Measurements from ENCODE around the gene GLCE.

The GLCE gene

DNA sequence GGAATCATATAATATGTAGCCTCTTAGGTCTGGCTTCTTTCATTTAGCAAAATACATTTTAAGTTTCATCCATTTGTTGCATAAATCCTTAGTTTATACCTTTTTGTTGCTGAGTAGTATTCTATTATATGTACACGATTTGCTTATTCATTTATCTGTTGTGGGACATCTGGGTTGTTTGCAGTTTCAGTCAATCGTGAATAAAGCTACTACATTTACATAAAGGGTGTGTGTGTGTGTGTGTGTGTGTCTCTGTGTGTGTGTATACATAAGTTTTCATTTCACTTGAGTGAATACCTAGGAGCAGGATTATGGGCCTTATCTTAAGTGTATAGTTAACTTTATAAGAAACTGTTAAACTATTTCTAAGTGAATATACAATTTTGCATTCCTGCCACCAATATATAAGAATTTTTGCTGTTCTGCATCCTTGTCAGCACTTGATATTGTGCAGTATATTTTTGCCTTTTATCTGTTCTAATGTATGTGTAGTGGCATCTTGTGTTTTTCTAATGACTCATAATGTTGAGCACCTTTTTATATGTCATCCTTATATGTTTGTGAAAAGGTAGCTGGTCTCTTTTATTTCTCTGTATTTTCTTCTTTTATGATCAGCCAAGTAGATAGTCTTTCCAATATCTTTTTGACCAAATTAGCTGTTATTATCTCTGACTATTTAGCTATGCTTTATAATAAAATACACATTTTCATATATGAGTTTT lies 55.0 kb downstream of the GLCE start:
- no peak overlapping the region for H3K4me3 ChIP-seq (ENCODE audit: low read depth, low read length)
- TF ChIP-seq, protein P1, sequence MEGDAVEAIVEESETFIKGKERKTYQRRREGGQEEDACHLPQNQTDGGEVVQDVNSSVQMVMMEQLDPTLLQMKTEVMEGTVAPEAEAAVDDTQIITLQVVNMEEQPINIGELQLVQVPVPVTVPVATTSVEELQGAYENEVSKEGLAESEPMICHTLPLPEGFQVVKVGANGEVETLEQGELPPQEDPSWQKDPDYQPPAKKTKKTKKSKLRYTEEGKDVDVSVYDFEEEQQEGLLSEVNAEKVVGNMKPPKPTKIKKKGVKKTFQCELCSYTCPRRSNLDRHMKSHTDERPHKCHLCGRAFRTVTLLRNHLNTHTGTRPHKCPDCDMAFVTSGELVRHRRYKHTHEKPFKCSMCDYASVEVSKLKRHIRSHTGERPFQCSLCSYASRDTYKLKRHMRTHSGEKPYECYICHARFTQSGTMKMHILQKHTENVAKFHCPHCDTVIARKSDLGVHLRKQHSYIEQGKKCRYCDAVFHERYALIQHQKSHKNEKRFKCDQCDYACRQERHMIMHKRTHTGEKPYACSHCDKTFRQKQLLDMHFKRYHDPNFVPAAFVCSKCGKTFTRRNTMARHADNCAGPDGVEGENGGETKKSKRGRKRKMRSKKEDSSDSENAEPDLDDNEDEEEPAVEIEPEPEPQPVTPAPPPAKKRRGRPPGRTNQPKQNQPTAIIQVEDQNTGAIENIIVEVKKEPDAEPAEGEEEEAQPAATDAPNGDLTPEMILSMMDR (IDR thresholded peaks at IDR 0.05; ENCODE audit: borderline replicate concordance, insufficient read depth, low read depth, low read length), result no peak

DNA sequence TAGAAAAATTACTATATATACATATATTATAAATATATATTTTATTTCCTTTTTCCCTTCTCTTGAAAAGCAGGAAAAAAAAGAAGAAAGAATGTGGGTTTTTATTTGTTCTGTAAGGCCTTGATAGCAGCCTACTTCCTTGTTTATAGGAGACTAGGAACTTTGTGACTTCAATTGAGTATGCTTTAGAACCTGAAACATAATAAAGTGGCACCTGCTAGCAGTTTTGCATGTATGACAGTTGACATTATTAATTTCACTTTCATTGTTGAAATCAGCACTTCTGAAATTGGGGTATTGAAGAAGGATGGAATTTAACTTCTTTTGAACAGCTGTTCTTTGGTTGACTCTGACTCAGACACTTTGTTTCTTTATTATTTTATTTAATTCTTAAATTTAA lies 56.9 kb downstream of the GLCE start:
- no peak overlapping the region for H3K4me3 ChIP-seq (ENCODE audit: low read depth, low read length)
- TF ChIP-seq, protein P1 (IDR thresholded peaks at IDR 0.05; ENCODE audit: borderline replicate concordance, insufficient read depth, low read depth, low read length), result no peak

DNA sequence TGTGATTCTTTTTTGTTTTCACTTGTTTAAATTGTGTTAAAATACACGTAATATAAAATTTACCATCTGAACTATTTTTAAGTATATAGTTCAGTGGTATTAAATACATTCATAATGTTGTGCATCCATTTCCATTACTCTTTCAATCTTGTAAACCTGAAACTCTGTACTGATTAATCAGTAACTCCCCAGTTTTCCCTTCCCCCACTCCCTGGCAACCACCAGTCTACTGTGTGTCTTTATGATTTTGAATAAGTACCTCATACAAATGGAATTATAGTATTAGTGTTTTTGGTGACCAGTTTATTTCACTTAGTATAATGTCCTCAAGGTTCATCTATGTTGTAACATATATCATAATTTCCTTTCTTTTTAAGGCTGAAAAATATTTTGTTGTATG lies 59.3 kb downstream of the GLCE start:
- TF ChIP-seq, protein P1 (IDR thresholded peaks at IDR 0.05; ENCODE audit: borderline replicate concordance, insufficient read depth, low read depth, low read length), result no peak
- no peak overlapping the region for H3K4me3 ChIP-seq (ENCODE audit: low read depth, low read length)

DNA sequence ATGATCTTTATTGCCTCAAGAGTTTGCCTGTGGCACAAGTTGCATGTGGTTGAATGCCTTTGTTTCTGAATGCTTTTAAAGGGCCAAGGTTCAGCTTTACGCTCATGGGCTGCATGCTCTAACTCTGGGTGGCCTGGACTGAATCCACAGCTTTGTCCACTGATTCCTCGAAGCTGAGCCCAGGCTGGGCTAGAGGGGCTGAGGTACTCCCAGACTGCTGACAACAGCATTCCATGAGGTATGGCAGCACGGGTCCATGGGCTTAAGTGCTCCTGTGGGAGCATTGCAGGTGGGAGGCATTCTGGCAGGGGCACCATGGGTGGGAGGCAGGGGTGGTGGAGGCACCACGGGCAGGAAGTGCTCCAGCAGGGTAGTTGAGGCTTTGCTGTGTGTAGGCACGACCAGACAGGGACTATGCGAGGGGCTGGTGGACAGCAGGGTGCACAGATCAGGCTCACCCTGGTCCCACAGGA lies 61.6 kb downstream of the GLCE start:
- TF ChIP-seq, protein P1 (IDR thresholded peaks at IDR 0.05; ENCODE audit: borderline replicate concordance, insufficient read depth, low read depth, low read length), result no peak
- H3K4me3 ChIP-seq (ENCODE audit: low read depth, low read length), result no peak overlapping the region

DNA sequence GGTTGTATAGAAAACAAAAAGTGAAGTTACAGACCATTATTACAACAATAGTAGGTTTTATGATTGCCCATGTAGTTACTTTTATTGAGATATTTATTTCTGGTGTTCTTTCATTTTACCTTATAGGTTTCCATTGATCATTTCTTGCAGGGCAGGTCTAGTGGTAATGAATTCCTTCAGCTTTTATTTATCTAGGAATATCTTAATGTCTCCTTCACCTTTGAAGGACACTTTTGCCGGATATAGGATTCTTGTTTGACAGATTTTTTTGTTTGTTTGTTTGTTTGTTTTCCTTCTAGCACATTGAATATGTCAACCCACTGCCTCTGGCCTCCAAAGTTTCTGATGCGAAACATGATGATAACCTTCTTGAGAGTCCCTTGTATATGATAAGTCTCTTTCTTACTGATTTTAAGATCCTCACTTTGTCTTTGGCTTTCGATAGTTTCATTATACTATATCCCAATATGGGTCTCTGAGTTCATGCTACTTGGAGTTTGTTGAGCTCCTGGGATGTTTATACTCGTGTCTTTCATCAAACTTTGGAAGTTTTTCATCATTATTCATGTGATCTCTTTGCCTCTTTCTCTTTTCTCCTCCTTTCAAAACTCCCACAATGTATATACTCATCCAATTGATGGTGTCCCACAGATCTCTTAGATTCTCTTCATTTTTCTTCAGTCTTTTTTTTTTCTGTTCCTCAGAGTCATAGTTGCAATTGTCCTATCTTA lies 62.8 kb downstream of the GLCE start:
- H3K4me3 ChIP-seq (ENCODE audit: low read depth, low read length), result no peak overlapping the region
- TF ChIP-seq, protein P1 (IDR thresholded peaks at IDR 0.05; ENCODE audit: borderline replicate concordance, insufficient read depth, low read depth, low read length), result no peak

DNA sequence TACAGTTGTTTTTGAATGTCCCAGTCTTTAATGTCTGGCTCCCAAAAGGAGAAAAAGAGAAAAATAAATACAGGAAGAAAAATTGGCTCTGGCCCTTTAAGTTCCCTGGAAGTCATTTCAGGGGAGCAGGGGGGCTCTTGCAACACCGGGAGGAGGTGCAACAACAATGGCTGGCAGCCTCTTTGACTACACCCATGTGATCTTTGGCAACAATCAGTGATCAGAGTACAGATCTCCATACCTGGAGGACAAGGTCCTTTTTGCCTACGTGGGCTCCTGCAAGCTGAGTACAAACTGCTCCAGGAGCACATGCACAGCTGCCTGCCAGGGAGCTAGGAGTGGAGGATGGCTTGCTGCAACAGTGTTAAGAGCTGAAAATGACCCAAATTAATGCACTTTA lies 63.9 kb downstream of the GLCE start:
- TF ChIP-seq, protein P1 (IDR thresholded peaks at IDR 0.05; ENCODE audit: borderline replicate concordance, insufficient read depth, low read depth, low read length), result no peak

More for the DNA sequence above, 63.9 kb downstream of the GLCE start:
- no peak overlapping the region for H3K4me3 ChIP-seq (ENCODE audit: low read depth, low read length)
